Heart right ventricle (tissue), 16 donors: ENCODE data around the gene MYO5A. TPM values are rescaled to one million over a fixed set of nuclear protein-coding genes. Genes with fewer than 3 reads are reported as not detected.

Source experiments
- ATAC-seq, 8 donors: fragments of 200-7000 bp; cut with Tn5 transposase; one replicate each; pipeline ENCODE4 v1.9.1; 2020; ENCODE audit warnings: mild to moderate bottlenecking in 8 of 8, moderate library complexity in 8 of 8, moderate number of reproducible peaks in 1 of 8
- DNase-seq, 2 donors: peaks; one replicate each; pipeline ENCODE4 v3.0.0-alpha.2; 2020
- H3K27ac ChIP-seq, 10 donors: fragments of 200-600 bp; sonication (generic) in 2 of 10; one replicate each; pipeline versions ENCODE4 v1.5.0 to v1.8.0; 2020 to 2022; ENCODE audit warnings: mild to moderate bottlenecking in 3 of 10
- H3K27me3 ChIP-seq, 7 donors: fragments of 200-600 bp; one replicate each; pipeline ENCODE4 v1.8.0; 2021 to 2022; ENCODE audit warnings: mild to moderate bottlenecking in 2 of 7
- H3K36me3 ChIP-seq, 9 donors: fragments of 200-600 bp; sonication (generic) in 1 of 9; one replicate each; pipeline versions ENCODE4 v1.5.0 to v1.8.0; 2020 to 2022; ENCODE audit warnings: mild to moderate bottlenecking in 2 of 9
- H3K4me1 ChIP-seq, 9 donors: fragments of 200-600 bp; sonication (generic) in 1 of 9; one replicate each; pipeline versions ENCODE4 v1.5.0 to v1.8.0; 2020 to 2022; ENCODE audit warnings: mild to moderate bottlenecking in 4 of 9
- H3K4me3 ChIP-seq, 10 donors: fragments of 200-600 bp; sonication (generic) in 2 of 10; one replicate each; pipeline versions ENCODE4 v1.5.0 to v1.8.0; 2020 to 2022; ENCODE audit warnings: mild to moderate bottlenecking in 7 of 10, moderate library complexity in 2 of 10
- H3K9me3 ChIP-seq, 11 donors: fragments of 200-600 bp in 10 of 11; sonication (generic) in 2 of 11; one replicate each; pipeline versions ENCODE4 v1.5.0 to v1.8.0; 2013 to 2022; ENCODE audit warnings: mild to moderate bottlenecking in 2 of 11, control low read depth in 1 of 11, moderate library complexity in 1 of 11
- CTCF ChIP-seq, 9 donors: fragments of 200-600 bp; sonication (generic) in 2 of 9; IDR thresholded peaks; one replicate each; pipeline versions ENCODE4 v1.5.0 to v1.8.0; 2021 to 2022; ENCODE audit warnings: antibody characterized with exemption in 9 of 9, mild to moderate bottlenecking in 5 of 9, moderate library complexity in 1 of 9
- WGBS, 2 donors: extraction: QIAGEN DNeasy Blood & Tissue Kit; methylation state at CpG; one replicate each; pipeline ENCODE4 v1.1.7; 2013; ENCODE audit warnings: inconsistent platforms in 1 of 2; 5-methylcytosine and 5-hydroxymethylcytosine counted together
- intact Hi-C, 10 donors: fragments of 100-400 bp; cut with DNase I; formaldehyde crosslinking; loops; one replicate each; pipeline versions ENCODE4 v1.11.1 to v1.14.2; 2022
- polyA plus RNA-seq, 2 donors: library from polyadenylated mRNA; stranded (reverse); fragments of 200-250 nt; gene quantifications; one replicate each; pipeline ENCODE4 v1.2.3, GENCODE V29; 2013
- total RNA-seq, 10 donors: library from RNA; stranded (reverse); fragmentation: NEBNext Ultra II Directional in 3 of 10; extraction: Animal tissue kit (Norgen Biotek cat#: 25700) in 3 of 10; gene quantifications; one replicate each; pipeline versions ENCODE4 v1.2.1 to v1.2.4, GENCODE V29; 2021 to 2023
- donor health status: Arrhythmogenic right ventricular cardiomyopathy.
- donor health status: ischemic (EF 13 %, LVEDD 7.1; RV severe dilation, severe dysfunction).
- donor health status: healthy with polysubstance abuse.
- donor health status: DM: no; HTN: yes; CAD: no.
- donor health status: DM: no; HTN: no; CAD: no.
- donor health status: ischemic (EF 25% LVEDD 6.9; RV normal size, moderate dysfunction).
- donor health status: ischemic (EF 25% LVEDD 5.7; RV mildly dilated, moderate dysfunction).
- donor health status: healthy.
- donor health status: DM: yes; HTN: yes; CAD: no.
- donor health status: Ischemic cardiomyopathy.
- donor health status: ischemic (EF 35%, LVEDD 5.7; RV mildly dilated, moderate dysfunction).
- donor health status: nonischemic (EF 11% LVEDD 7.7; RV severe dilation, severe dysfunction).
- donor health status: DM: yes; HTN: yes; CAD: no.
- donor health status: PGD.
- donor health status: ischemic (EF 29% LVEDD 5.4; RV normal size, mild dysfunction).
- donor health status: nonischemic (EF 23%, LVEDD 6.1; RV moderate dilation, normal function).

Gene MYO5A
- total and polyA plus RNA-seq, 12 donors = 3.1 to 15.7 (median 6.3) TPM

GRCh38 chr15:52563501-52564060, 34.9 kb upstream of the MYO5A start:
- Histone ChIP-seq H3K9me3 (no peaks in the 10 kb centered on the region), H3K4me3 (no peak overlapping the region), H3K4me1 (peaks cover 5 to 97% (median 79%) of the 10 kb centered on the region in 9 donors), H3K27me3 (no peaks in the 10 kb centered on the region), H3K36me3 (no peaks in the 10 kb centered on the region), H3K27ac (no peak overlapping the region)
- ATAC-seq (no peak), DNase-seq (no peak)
- intact Hi-C loops = loop anchor here in 4 of 10 donors (10.0 kb wide), 3 partner anchors 91 to 309 kb away; no protein-coding TSS in a partner anchor
- 65 to 69% methylated on average over 4 of the region's 4 CpGs for WGBS, 2 donors
- no peak for TF ChIP-seq CTCF (IDR thresholded peaks at IDR 0.05)

GRCh38 chr15:52559575-52559974, 30.9 kb upstream of the MYO5A start:
- peak in 5 of 8 donors; percentile 63 to 80 (median 64) for ATAC-seq
- WGBS, 2 donors = 59 to 69% methylated on average over 2 of the region's 2 CpGs

DNA sequence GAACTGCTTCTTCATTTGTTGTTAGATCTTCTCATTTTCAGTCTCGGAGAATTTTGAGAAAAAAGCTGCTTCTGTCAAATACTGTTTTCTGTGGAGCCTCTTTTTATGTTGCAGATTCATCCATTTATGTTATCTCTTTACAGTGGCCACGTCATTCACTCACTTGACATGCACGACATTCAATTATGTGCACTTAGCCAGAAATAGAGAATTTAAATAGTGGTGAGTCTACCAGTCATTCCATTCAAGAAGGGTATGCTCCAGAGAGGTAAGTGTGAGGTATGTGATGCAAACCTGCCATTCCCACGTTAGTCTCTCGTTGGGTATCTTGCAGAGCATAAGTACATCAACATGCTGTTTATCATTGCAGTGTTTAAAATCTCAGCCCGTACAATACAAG, 30.3 kb upstream of the MYO5A start:
- Histone ChIP-seq H3K36me3 (peaks cover 0 to 30% (median 5%) of the 10 kb centered on the region in 9 donors), H3K4me3 (no peak overlapping the region), H3K4me1 (peaks cover 3 to 90% (median 61%) of the 10 kb centered on the region in 9 donors), H3K27me3 (no peaks in the 10 kb centered on the region), H3K9me3 (no peaks in the 10 kb centered on the region), H3K27ac (no peak overlapping the region)
- intact Hi-C loops = no loop called here
- no peak for TF ChIP-seq CTCF (IDR thresholded peaks at IDR 0.05)
- no peak for DNase-seq
- no peak for ATAC-seq
- 65 to 74% methylated on average over 6 of the region's 6 CpGs for WGBS, 2 donors

More at GRCh38 chr15:52559575-52559974, 30.9 kb upstream of the MYO5A start:
- peaks cover 0 to 24% (median 5%) of the 10 kb centered on the region in 9 donors for H3K36me3 ChIP-seq
- no peaks in the 10 kb centered on the region for H3K9me3 ChIP-seq
- H3K27ac ChIP-seq = no peak overlapping the region
- no peak for DNase-seq
- peaks cover 3 to 95% (median 62%) of the 10 kb centered on the region in 9 donors for H3K4me1 ChIP-seq
- H3K27me3 ChIP-seq = no peaks in the 10 kb centered on the region
- H3K4me3 ChIP-seq = no peak overlapping the region
- intact Hi-C loops = no loop called here
- TF ChIP-seq CTCF (IDR thresholded peaks at IDR 0.05) = no peak

DNA sequence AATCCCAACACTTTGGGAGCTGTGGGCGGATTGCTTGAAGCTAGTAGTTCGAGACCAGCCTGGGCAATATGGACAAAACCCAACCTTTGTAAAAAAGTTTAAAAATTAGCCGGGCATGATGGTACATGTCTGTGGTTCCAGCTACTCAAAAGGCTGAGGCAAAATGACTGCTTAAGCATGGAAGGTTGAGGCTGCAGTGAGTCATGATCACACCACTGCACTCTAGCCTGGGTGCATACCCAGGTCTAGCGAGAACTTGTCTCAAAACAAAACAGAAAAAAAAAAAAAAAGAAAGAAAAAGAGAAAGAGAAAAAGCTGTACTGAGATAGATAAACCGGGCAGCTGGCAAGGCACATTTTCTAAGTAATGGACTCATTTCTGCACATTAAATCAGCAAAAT, 29.5 kb upstream of the MYO5A start:
- WGBS, 2 donors = 91 to 96% methylated on average over 5 of the region's 5 CpGs

More for the DNA sequence above, 29.5 kb upstream of the MYO5A start:
- H3K9me3 ChIP-seq = no peaks in the 10 kb centered on the region
- H3K27ac ChIP-seq = peak overlapping the region in 1 of 10 donors; percentile 23
- DNase-seq = no peak
- intact Hi-C loops = no loop called here
- peaks cover 0 to 38% (median 5%) of the 10 kb centered on the region in 9 donors for H3K36me3 ChIP-seq
- TF ChIP-seq CTCF (IDR thresholded peaks at IDR 0.05) = no peak
- peaks cover 3 to 85% (median 65%) of the 10 kb centered on the region in 9 donors for H3K4me1 ChIP-seq
- H3K4me3 ChIP-seq = no peak overlapping the region
- ATAC-seq = no peak
- no peaks in the 10 kb centered on the region for H3K27me3 ChIP-seq
